ENCODE measurements around the gene GHDC. TPM values are rescaled to one million over a fixed set of nuclear protein-coding genes. Genes with fewer than 3 reads are reported as not detected.

GHDC gene
- total RNA-seq, 1 experiment from 2014 or later, result 8.5 TPM

GRCh38 chr17:42163696-42164407 is 30.4 kb downstream of the GHDC start:
- Histone ChIP-seq H2AK5ac (ENCODE audit: insufficient read length, low read length) (no peak overlapping the region), H3K4me1 (ENCODE audit: insufficient read depth, low read length) (no peaks in the 10 kb centered on the region), H2BK5ac (ENCODE audit: insufficient read length, low read length) (no peak overlapping the region), H4K91ac (ENCODE audit: insufficient read length, low read depth, low read length) (no peak overlapping the region), H3K9me3 (ENCODE audit: control insufficient read depth, low read depth, low read length) (no peaks in the 10 kb centered on the region), H3K56ac (ENCODE audit: insufficient read length, low read depth, low read length) (no peak overlapping the region), H3K9ac (ENCODE audit: extremely low read depth, insufficient read length, low read length) (no peak overlapping the region), H3K79me2 (ENCODE audit: insufficient read depth, low read length) (no peaks in the 10 kb centered on the region), H4K8ac (replicated peaks; ENCODE audit: insufficient read length, low read depth, low read length) (no peak overlapping the region), H3T11ph (ENCODE audit: low read length) (no peak overlapping the region), H2BK15ac (ENCODE audit: low read depth, low read length) (no peak overlapping the region), H3K4me2 (ENCODE audit: insufficient read depth, insufficient read length, low read length) (no peak overlapping the region), H2BK12ac (ENCODE audit: insufficient read length, low read depth, low read length) (no peak overlapping the region), H3K79me1 (ENCODE audit: insufficient read depth, low read depth, low read length, poor library complexity, severe bottlenecking) (no peaks in the 10 kb centered on the region), H3K18ac (ENCODE audit: insufficient read length, low read depth, low read length) (no peak overlapping the region), H2BK120ac (ENCODE audit: low read depth, low read length, poor library complexity, severe bottlenecking) (no peak overlapping the region), H4K20me1 (ENCODE audit: control insufficient read depth, insufficient read depth, insufficient read length) (no peaks in the 10 kb centered on the region), H2BK20ac (ENCODE audit: low read depth, low read length, poor library complexity, severe bottlenecking) (no peak overlapping the region), H3K23me2 (ENCODE audit: insufficient read length, low read depth, low read length, poor library complexity, severe bottlenecking) (no peaks in the 10 kb centered on the region), H3K23ac (ENCODE audit: insufficient read length, low read depth, low read length) (no peak overlapping the region), H2AFZ (ENCODE audit: low read length) (no peak overlapping the region), H3K27ac (ENCODE audit: insufficient read length, low read depth, low read length) (no peak overlapping the region), H3K27me3 (ENCODE audit: insufficient read depth, low read length) (no peaks in the 10 kb centered on the region), H3K14ac (ENCODE audit: insufficient read depth, low read length) (no peak overlapping the region), H3K4ac (ENCODE audit: low read depth, low read length) (no peak overlapping the region), H4K5ac (ENCODE audit: insufficient read length, low read depth, low read length) (no peak overlapping the region)
- Mint-ChIP-seq H3K4me1 (peaks cover 2 to 4% of the 10 kb centered on the region in 2 experiments; a peak in 3 of 4 replicates), H3K9me3 (no peaks in the 10 kb centered on the region), H3K27me3 (ENCODE audit: low read depth) (peaks cover 2% of the 10 kb centered on the region; the same call in 1 of the 2 replicates), H3K27ac (no peak overlapping the region; a peak in 1 of 7 replicates), H3K36me3 (ENCODE audit: insufficient read depth in 1 of 3, low read depth in 3 of 3) (no peaks in the 10 kb centered on the region), H3K4me3 (no peak overlapping the region)
- TF ChIP-seq CTCF (conservative IDR thresholded peaks at IDR 0.05), result no peak
- WGBS (ENCODE audit: extremely low coverage, insufficient read length, low lambda C conversion rate), result no CpG with 5 or more reads among the region's 22 CpGs
- DNase-seq, result no peak
